ENCODE measurements around the gene TENT4B. TPM values are rescaled to one million over a fixed set of nuclear protein-coding genes. Genes with fewer than 3 reads are reported as not detected.

The TENT4B gene
- total and polyA plus RNA-seq, 4 donors = 11.1 to 18.3 (median 15.7) TPM

DNA sequence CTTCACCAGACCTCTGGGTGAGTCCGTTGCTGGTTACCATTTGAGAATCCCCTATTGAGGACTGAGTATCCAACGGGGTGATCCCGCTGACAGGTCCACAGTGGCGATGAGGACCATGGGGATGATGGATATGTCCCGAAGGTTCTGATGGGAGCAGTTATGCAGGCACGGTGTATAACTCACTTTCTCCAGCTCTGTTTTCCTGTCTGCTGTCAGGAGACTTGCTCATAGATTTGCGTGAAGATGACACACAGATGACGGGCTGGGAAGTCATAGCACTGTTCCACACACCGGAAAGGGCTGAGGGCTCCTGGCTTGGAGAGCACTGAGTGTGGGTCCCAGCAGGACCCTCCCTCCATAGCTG is 91.0 kb downstream of the TENT4B start:
- peaks cover 23% of the 10 kb centered on the region for H3K4me1 ChIP-seq (ENCODE audit: control insufficient read depth, insufficient read depth, low read length)
- H3K27me3 ChIP-seq (ENCODE audit: control insufficient read depth, insufficient read depth, low read length) = peaks cover 16% of the 10 kb centered on the region
- no peak overlapping the region for H3K27ac ChIP-seq (ENCODE audit: low read depth, low read length)
- WGBS (ENCODE audit: insufficient coverage) = 89% methylated on average over 9 of the region's 9 CpGs
- H3K9me3 ChIP-seq (ENCODE audit: control insufficient read depth, insufficient read depth, low read length) = no peaks in the 10 kb centered on the region
- no peak for DNase-seq (ENCODE audit: low read depth in 4 of 6, low spot score in 6 of 6)
- no peaks in the 10 kb centered on the region for H3K36me3 ChIP-seq (ENCODE audit: control insufficient read depth, insufficient read depth, low read length)
- no peak overlapping the region for H3K4me3 ChIP-seq (ENCODE audit: low read depth, low read length)

DNA sequence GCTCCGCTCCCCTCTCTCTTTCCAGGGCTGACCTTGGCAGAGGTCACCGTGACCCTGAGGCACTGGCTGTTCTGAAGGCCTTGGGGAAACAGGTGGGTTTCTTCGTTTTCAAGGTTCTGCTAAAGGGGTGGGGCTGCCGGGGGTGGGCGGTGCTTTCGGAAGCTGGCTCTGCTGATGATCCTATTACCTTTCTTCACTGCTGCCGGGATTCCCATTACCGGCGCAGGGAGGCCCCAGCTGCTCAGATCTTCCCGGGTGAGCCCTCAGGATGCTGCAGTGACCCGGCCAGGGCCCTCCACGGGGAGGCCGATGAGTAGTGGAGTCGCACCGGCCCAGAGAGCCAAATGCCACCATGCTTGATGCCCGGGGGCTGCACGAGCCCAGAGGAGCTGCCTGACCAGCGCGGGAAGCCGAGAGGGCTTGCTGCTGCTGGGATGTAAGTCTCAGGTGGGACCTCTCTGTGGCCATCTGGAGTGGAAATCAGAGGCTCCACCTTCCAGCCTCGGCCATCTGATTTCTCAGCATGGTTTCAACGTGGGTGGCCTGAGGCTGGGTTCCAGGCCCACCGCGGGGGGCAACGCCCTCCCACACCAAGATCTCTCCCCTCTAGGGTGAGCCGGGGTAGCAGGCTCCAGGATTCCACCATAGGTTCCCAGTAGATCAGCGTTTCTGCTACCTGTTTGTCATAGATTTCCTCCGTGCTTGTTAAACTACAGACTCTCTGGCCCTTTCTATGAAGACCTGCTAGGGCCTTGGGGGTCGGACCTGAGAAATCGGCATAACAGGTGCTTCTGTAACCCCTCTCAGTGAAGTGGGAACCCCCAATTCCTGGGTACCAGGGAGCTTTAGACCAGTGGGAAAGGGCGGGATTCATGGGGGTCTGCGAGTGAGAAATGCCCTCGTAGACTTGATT is 91.7 kb downstream of the TENT4B start:
- Histone ChIP-seq H3K4me1 (ENCODE audit: control insufficient read depth, insufficient read depth, low read length) (peaks cover 23% of the 10 kb centered on the region), H3K27me3 (ENCODE audit: control insufficient read depth, insufficient read depth, low read length) (peaks cover 16% of the 10 kb centered on the region), H3K36me3 (ENCODE audit: control insufficient read depth, insufficient read depth, low read length) (no peaks in the 10 kb centered on the region), H3K27ac (ENCODE audit: low read depth, low read length) (no peak overlapping the region), H3K4me3 (ENCODE audit: low read depth, low read length) (no peak overlapping the region), H3K9me3 (ENCODE audit: control insufficient read depth, insufficient read depth, low read length) (no peaks in the 10 kb centered on the region)
- no peak for DNase-seq (ENCODE audit: low read depth in 4 of 6, low spot score in 6 of 6)
- whole genome bisulfite sequencing (ENCODE audit: insufficient coverage) = 33% methylated on average over 32 of the region's 33 CpGs

DNA sequence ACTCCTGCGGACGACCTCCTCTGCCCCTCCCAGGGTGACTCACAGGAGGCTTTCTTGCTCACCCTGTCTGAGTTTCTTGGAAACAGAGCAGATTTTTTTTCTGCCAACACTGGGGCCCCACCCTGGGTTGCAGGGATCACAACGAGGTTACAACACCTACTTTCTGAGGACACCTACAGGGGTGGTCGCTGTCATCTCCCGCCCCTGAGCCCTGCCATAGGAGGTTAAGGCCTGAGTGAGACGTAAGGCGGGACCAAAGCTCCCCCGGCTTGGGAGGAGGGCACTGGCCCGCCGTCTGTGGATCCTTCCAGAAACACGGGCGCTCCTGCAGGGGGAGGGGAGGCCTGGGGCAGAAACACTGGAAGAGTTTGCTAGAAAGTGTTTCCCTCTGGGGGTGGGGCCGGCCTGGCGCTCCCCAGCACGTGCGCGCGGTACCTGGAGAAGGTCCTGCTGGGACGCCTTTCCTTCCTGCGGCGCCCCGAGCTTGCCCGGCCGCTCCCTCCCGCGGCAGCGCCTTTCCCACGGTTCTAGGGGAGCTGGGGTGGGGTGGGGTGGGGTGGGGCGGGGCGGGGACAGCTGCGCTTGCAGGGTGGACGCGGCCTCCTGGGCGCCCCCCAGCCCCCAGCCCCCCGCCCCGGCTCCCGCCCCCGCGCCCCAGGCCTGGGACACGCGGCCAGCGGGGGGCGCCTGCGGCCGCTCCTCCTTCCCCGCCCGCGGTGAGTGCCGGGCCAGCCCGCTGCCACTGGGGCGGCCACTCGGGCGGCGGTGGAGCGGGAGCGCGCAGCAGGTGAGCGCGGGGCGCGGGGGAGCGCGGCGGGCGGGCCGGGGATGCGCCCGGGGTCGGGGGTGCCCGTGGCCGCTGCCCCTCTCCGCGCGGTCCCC is 92.6 kb downstream of the TENT4B start:
- Histone ChIP-seq H3K36me3 (ENCODE audit: control insufficient read depth, insufficient read depth, low read length) (no peaks in the 10 kb centered on the region), H3K4me3 (ENCODE audit: low read depth, low read length) (peak overlapping the region; percentile 38), H3K27me3 (ENCODE audit: control insufficient read depth, insufficient read depth, low read length) (peaks cover 16% of the 10 kb centered on the region), H3K27ac (ENCODE audit: low read depth, low read length) (no peak overlapping the region), H3K4me1 (ENCODE audit: control insufficient read depth, insufficient read depth, low read length) (peaks cover 23% of the 10 kb centered on the region), H3K9me3 (ENCODE audit: control insufficient read depth, insufficient read depth, low read length) (no peaks in the 10 kb centered on the region)
- WGBS (ENCODE audit: insufficient coverage) = 3% methylated on average over 57 of the region's 74 CpGs
- DNase-seq (ENCODE audit: low read depth in 4 of 6, low spot score in 6 of 6) = peak in 2 of 6 donors; percentile 46 to 57

DNA sequence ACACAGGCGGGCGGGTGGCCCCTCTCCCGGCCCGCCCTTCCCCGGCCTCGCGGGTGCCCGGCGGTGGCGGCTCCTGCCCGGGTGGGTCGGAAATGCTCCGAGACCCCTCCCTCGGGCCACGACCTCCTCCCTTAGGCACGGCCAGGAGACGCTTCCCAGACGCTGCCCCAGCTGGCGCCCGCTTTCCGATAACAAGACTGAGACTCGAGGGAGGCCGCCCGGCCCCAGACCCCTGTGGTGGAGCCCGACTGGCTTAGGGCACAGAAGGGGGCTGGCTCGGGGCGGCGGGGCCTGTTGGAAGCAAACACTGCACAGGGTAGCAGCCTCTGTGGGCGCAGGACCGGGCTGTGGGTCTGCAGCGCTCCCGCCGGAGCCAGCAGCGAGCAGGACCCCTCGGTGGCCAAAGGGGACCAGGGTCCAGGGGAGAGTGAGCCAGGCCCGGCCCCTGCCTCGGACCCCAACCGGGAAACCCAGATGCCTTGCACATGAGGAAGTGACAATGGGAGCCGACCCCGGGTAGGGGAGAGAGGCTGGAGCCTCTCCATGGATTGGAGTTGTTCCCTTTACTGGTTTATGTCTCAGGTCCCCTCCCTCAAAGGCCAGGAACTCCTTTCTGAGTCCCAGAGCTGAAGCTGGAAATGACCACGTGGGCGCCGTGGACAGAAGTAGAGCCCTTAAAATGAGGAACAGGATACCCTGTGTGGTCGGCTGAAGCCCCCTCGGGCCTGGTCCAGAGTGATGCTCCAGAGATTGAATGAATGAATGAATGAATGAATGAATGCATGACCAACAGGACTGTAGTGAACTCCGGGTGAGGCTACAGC is 93.4 kb downstream of the TENT4B start:
- DNase-seq (ENCODE audit: low read depth in 4 of 6, low spot score in 6 of 6) = peak in 2 of 6 donors; percentile 35 to 43
- no peaks in the 10 kb centered on the region for H3K36me3 ChIP-seq (ENCODE audit: control insufficient read depth, insufficient read depth, low read length)
- peaks cover 23% of the 10 kb centered on the region for H3K4me1 ChIP-seq (ENCODE audit: control insufficient read depth, insufficient read depth, low read length)
- no peaks in the 10 kb centered on the region for H3K9me3 ChIP-seq (ENCODE audit: control insufficient read depth, insufficient read depth, low read length)
- no peak overlapping the region for H3K27ac ChIP-seq (ENCODE audit: low read depth, low read length)
- H3K4me3 ChIP-seq (ENCODE audit: low read depth, low read length) = peak overlapping the region; percentile 49
- H3K27me3 ChIP-seq (ENCODE audit: control insufficient read depth, insufficient read depth, low read length) = peaks cover 16% of the 10 kb centered on the region
- 13% methylated on average over 46 of the region's 46 CpGs for WGBS (ENCODE audit: insufficient coverage)

DNA sequence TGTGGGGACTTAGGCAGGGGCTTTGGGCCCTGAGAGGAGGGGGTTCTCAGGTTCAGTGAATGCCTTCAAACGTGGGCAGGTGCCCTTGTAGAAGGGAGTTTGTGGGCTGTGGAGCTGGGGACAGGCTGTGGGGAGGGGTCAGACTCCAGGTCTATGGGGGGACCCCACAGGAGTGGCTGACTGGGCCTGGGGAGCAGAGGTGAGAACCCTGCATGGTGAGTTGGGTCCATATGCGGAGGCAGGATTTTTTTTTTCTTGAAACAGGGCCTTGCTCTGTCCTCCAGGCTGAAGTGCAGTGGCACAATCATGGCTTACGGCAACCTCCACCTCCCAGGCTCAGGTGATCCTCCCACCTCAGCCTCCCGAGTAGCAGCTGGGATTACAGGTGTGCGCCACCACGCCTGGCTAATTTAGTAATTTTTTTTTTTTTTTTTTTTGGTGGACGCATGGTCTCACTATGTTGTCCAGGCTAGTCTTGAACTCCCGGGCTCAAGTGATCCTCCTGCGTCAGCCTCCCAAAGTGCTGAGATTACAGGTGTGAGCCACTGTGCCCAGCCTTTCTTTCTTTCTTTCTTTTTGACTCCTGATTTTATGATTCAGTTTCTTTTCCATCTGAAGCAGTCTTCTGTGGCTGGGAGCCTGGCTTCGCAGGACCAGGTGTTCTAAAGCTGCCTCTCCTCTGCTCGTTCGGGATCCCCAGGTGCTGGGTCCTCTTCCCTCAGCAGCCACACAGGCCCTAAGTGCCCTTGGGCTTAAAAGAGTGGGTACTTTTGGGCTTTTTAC is 94.2 kb downstream of the TENT4B start:
- Histone ChIP-seq H3K27me3 (ENCODE audit: control insufficient read depth, insufficient read depth, low read length) (peaks cover 16% of the 10 kb centered on the region), H3K27ac (ENCODE audit: low read depth, low read length) (no peak overlapping the region), H3K9me3 (ENCODE audit: control insufficient read depth, insufficient read depth, low read length) (no peaks in the 10 kb centered on the region), H3K4me3 (ENCODE audit: low read depth, low read length) (no peak overlapping the region), H3K4me1 (ENCODE audit: control insufficient read depth, insufficient read depth, low read length) (peaks cover 23% of the 10 kb centered on the region), H3K36me3 (ENCODE audit: control insufficient read depth, insufficient read depth, low read length) (no peaks in the 10 kb centered on the region)
- DNase-seq (ENCODE audit: low read depth in 4 of 6, low spot score in 6 of 6) = no peak
- WGBS (ENCODE audit: insufficient coverage) = 100% methylated on average over 3 of the region's 12 CpGs

DNA sequence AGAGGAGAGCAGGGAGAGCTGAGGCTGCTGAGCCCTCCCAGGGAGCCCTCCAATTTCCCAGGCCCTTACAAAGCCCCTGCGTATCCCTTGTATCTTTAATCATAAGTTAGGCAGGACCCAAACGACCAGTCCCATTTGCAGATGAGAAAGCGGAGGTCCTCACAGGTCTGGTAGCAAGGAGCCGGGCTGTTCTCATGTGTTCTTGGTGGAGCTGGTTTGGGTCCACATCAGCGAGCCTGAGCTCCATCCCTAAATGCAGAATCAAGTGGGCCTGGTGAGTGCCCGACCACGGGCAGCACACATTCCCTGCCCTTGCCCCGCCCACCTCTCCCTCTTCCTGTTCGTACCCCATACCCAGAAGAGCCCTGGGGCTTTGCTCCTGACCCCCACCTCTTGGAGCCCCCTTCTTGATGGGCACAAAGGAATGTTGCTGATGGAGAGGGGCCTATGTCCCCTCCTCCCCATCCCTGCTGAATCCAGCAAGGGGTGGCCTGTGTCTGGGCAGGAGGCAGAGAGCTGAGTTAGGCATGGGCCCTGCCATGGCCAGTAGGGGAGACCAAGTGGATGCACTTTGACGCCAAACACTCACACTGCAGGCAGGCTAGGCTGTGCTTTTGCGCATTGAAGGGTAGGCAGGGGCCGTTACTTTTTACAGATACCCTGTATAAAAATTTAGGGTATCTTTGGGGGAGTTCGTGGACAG is 95.0 kb downstream of the TENT4B start:
- H3K27me3 ChIP-seq (ENCODE audit: control insufficient read depth, insufficient read depth, low read length) = peaks cover 14% of the 10 kb centered on the region
- H3K27ac ChIP-seq (ENCODE audit: low read depth, low read length) = no peak overlapping the region
- DNase-seq (ENCODE audit: low read depth in 4 of 6, low spot score in 6 of 6) = no peak
- WGBS (ENCODE audit: insufficient coverage) = 97% methylated on average over 3 of the region's 13 CpGs
- H3K36me3 ChIP-seq (ENCODE audit: control insufficient read depth, insufficient read depth, low read length) = no peaks in the 10 kb centered on the region
- no peak overlapping the region for H3K4me3 ChIP-seq (ENCODE audit: low read depth, low read length)
- H3K9me3 ChIP-seq (ENCODE audit: control insufficient read depth, insufficient read depth, low read length) = no peaks in the 10 kb centered on the region
- H3K4me1 ChIP-seq (ENCODE audit: control insufficient read depth, insufficient read depth, low read length) = peaks cover 23% of the 10 kb centered on the region

DNA sequence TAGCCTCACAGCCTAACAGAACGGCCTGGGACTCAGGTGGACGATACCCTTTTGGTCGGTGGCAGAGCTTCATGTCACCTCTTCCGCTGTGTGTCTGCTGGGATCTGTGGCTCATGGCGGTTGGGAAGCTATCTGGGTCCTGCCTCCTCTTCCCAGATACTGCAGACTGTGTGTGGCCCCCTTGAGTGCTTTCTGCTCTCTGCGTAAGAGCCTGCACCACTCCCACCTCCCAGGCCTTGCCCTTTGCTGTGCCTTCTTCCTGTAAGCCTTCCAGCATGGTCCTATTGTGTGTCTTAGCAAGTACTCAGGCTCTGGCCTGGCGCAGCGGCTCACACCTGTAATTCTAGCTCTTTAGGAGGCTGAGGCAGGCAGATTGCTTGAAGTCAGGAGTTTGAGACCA is 95.7 kb downstream of the TENT4B start:
- H3K27ac ChIP-seq (ENCODE audit: low read depth, low read length) = no peak overlapping the region
- no peaks in the 10 kb centered on the region for H3K36me3 ChIP-seq (ENCODE audit: control insufficient read depth, insufficient read depth, low read length)
- peaks cover 14% of the 10 kb centered on the region for H3K27me3 ChIP-seq (ENCODE audit: control insufficient read depth, insufficient read depth, low read length)
- no peak overlapping the region for H3K4me3 ChIP-seq (ENCODE audit: low read depth, low read length)
- peaks cover 23% of the 10 kb centered on the region for H3K4me1 ChIP-seq (ENCODE audit: control insufficient read depth, insufficient read depth, low read length)
- H3K9me3 ChIP-seq (ENCODE audit: control insufficient read depth, insufficient read depth, low read length) = no peaks in the 10 kb centered on the region
- 94% methylated on average over 5 of the region's 8 CpGs for WGBS (ENCODE audit: insufficient coverage)
- DNase-seq (ENCODE audit: low read depth in 4 of 6, low spot score in 6 of 6) = no peak

DNA sequence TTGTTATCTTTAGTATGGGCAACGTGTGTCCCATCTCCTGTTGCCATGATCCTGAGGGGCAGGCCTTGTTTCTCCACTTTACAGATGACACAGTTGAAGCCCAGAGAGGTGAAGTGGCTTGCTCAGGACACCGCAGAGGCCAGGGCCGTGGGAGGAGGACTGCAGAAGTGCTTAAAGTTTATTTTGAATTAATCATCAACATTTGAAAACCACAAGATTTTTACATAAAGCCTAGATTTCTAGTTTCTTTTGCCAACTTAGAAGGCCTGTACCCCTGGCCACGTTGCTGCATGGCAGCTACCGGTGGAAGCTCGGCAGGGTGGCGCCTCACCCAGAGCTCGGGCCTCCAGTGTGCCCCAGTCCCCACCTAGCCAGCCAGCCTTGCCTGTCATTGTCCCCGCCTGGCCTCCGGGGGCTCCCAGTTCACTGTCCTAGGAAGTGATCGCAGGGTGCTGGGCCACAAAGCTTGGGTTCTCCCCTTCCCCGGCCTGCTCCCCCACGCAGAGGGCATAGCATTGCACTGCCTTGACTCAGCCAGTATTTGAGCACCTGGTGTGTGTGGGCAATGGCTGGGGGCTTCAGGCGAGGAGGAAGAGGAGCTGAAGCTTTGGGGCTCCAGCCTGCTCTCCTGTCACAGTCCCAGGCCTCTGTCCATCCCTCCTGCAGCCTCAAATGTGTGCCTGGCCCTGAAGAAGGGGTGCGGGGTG is 98.4 kb downstream of the TENT4B start:
- WGBS (ENCODE audit: insufficient coverage) = 92% methylated on average over 12 of the region's 15 CpGs
- no peaks in the 10 kb centered on the region for H3K9me3 ChIP-seq (ENCODE audit: control insufficient read depth, insufficient read depth, low read length)
- H3K36me3 ChIP-seq (ENCODE audit: control insufficient read depth, insufficient read depth, low read length) = no peaks in the 10 kb centered on the region
- DNase-seq (ENCODE audit: low read depth in 4 of 6, low spot score in 6 of 6) = no peak
- no peak overlapping the region for H3K27ac ChIP-seq (ENCODE audit: low read depth, low read length)
- H3K27me3 ChIP-seq (ENCODE audit: control insufficient read depth, insufficient read depth, low read length) = no peaks in the 10 kb centered on the region
- H3K4me1 ChIP-seq (ENCODE audit: control insufficient read depth, insufficient read depth, low read length) = peaks cover 3% of the 10 kb centered on the region
- H3K4me3 ChIP-seq (ENCODE audit: low read depth, low read length) = no peak overlapping the region

Data from spinal cord (tissue), 10 donors.